Ascending aorta (tissue), 2 donors: Measurements from ENCODE around the gene EFNB2. TPM values are rescaled to one million over a fixed set of nuclear protein-coding genes. Genes with fewer than 3 reads are reported as not detected.

ENCODE experiments used
- DNase-seq, 2 donors: peaks; one replicate each; pipeline ENCODE4 v3.0.0-alpha.2; 2019; ENCODE audit warnings: low spot score in 2 of 2
- H3K27ac ChIP-seq, 2 donors: fragments of 200-600 bp; sonication (generic); one replicate each; pipeline ENCODE4 v1.5.1; 2016 to 2017; ENCODE audit warnings: mild to moderate bottlenecking in 1 of 2
- H3K27me3 ChIP-seq: fragments of 200-600 bp; sonication (generic); one replicate; pipeline ENCODE4 v1.5.1; 2017
- H3K36me3 ChIP-seq, 2 donors: fragments of 200-600 bp; sonication (generic); one replicate each; pipeline ENCODE4 v1.5.1; 2016
- H3K4me1 ChIP-seq, 2 donors: fragments of 200-600 bp; sonication (generic); one replicate each; pipeline ENCODE4 v1.5.1; 2016 to 2017; ENCODE audit warnings: mild to moderate bottlenecking in 1 of 2
- H3K4me3 ChIP-seq, 2 donors: fragments of 200-600 bp; sonication (generic); one replicate each; pipeline ENCODE4 v1.5.1; 2016 to 2017; ENCODE audit warnings: mild to moderate bottlenecking in 1 of 2
- H3K9me3 ChIP-seq, 2 donors: fragments of 200-600 bp; sonication (generic); one replicate each; pipeline ENCODE4 v1.5.1; 2016
- intact Hi-C: fragments of 100-400 bp; cut with DNase I; formaldehyde crosslinking; loops from one replicate; pipeline ENCODE4 v1.15.1; 2023
- total RNA-seq: library from RNA; depleted of rRNA; stranded (reverse); fragments of >200 nt; gene quantifications from one replicate; pipeline ENCODE4 v1.1.0, GENCODE V29; 2016
- TF ChIP-seq, protein P1 (sequence below), 3 experiments: fragments of 200-600 bp in 2 of 3; fragments of 450-650 bp in 1 of 3; sonication (generic) in 2 of 3; IDR thresholded peaks; one replicate each; pipeline ENCODE4 v1.5.1; 2016 to 2019; ENCODE audit warnings: antibody characterized with exemption in 3 of 3, mild to moderate bottlenecking in 1 of 3, moderate library complexity in 1 of 3

The EFNB2 gene
- total RNA-seq, 1 donor from 2014 or later: 38.0 TPM

DNA sequence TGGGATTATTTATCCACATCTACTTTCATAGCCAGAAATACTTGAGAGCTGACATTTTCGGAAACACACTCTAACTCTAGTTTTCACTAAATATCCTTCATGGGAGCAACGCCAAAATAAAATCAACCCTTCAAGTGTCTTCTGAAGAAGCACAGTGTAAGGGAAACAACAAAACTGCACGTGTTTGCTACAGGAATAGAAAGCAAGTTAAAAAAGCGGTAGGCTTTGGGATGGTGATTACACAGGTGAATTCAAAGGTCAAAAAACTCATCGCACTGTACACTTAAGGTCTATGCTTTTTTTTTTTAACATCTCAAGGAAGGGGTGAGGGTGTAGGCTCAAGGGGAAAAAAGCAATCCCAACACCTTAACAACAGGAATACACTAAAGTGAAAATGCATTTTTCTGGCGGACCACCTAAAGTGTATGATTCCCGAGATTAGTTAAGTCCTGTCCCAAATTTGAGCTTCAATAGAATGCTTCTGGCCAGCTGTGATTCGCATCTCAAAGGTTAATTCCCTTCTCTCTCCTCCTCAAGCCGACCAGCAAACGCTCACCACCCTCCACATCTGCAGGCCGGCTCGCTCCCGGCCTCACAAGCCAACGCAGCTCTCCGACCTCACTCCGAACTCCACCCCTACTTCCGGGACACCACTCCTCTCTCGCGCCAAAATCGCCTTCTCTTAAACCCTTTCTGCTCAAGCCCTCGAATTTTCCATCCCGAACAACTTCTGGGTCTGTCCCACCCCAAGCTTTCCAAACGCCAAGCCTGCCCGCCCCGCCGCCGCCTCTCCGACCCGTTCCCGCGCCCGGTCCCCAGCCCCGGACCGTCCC, 31.4 kb upstream of the EFNB2 start:
- intact Hi-C loops: loop anchor here (1.0 to 10.0 kb wide), 3 partner anchors 32 to 558 kb away; partner anchors contain the start of gene EFNB2
- H3K9me3 ChIP-seq: no peaks in the 10 kb centered on the region
- H3K27me3 ChIP-seq: no peaks in the 10 kb centered on the region
- H3K36me3 ChIP-seq: no peaks in the 10 kb centered on the region
- peaks cover 0 to 35% of the 10 kb centered on the region in 2 donors for H3K4me1 ChIP-seq
- peak; percentile 19 to 80 for DNase-seq
- peak overlapping the region; percentile 83 to 93 for H3K4me3 ChIP-seq
- TF ChIP-seq, protein P1, sequence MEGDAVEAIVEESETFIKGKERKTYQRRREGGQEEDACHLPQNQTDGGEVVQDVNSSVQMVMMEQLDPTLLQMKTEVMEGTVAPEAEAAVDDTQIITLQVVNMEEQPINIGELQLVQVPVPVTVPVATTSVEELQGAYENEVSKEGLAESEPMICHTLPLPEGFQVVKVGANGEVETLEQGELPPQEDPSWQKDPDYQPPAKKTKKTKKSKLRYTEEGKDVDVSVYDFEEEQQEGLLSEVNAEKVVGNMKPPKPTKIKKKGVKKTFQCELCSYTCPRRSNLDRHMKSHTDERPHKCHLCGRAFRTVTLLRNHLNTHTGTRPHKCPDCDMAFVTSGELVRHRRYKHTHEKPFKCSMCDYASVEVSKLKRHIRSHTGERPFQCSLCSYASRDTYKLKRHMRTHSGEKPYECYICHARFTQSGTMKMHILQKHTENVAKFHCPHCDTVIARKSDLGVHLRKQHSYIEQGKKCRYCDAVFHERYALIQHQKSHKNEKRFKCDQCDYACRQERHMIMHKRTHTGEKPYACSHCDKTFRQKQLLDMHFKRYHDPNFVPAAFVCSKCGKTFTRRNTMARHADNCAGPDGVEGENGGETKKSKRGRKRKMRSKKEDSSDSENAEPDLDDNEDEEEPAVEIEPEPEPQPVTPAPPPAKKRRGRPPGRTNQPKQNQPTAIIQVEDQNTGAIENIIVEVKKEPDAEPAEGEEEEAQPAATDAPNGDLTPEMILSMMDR (IDR thresholded peaks at IDR 0.05): no peak
- peak overlapping the region; percentile 92 to 96 for H3K27ac ChIP-seq

DNA sequence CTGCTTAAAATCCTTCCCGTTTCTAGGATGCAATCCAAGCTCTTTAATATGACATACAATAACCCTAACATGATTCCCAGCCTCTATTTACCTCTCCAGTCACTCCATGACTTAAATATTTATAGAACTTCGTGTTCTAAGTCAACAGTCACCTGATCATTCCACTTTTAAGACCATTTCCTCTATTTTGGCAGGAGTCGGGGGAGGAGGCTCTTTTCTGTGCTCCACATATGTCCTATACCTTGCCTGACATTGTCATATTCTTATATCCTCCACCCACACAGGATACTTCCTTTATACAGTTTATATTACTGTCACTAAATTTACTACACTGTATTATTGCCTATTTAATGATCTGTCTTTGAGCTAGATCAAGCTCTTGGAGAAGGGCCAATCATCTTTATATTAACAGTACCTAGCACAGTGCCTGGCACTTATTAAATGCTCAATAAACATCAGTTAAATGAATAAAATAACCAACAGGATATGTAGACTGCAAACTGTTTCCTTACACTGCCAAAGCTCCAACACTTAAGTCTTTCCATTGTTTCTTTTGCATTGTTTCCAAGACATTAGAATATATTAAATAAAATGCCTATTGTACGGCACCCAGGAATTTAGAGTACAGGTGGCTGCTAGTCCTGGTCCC, 29.8 kb upstream of the EFNB2 start:
- Histone ChIP-seq H3K27ac (no peak overlapping the region), H3K36me3 (no peaks in the 10 kb centered on the region), H3K4me3 (peak overlapping the region; percentile 83 to 93), H3K9me3 (no peaks in the 10 kb centered on the region), H3K4me1 (peaks cover 0 to 45% of the 10 kb centered on the region in 2 donors), H3K27me3 (no peaks in the 10 kb centered on the region)
- intact Hi-C loops: loop anchor here (10.0 kb wide), 2 partner anchors 460 to 560 kb away; no protein-coding TSS in a partner anchor
- DNase-seq: no peak
- TF ChIP-seq, protein P1 (IDR thresholded peaks at IDR 0.05): no peak

DNA sequence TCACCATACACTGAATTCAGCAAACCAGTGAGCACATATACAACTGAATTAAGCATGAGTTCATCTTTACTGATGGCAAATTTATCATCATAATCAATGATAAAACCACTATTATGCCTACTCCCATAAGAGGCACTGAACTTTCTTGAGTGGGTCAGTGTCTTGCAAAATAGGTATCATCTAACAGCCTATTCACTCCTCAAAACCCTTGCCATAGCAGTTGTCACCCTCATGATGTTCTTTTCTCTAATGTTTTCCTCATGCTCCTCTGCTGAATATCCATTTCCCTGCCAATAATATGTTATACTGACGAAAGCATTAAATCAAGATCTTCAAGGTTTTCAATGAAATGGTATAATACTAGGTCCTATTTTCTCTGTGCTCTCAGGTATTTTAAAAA, 26.8 kb upstream of the EFNB2 start:
- Histone ChIP-seq H3K4me3 (no peak overlapping the region), H3K4me1 (peaks cover 0 to 51% of the 10 kb centered on the region in 2 donors), H3K27me3 (no peaks in the 10 kb centered on the region), H3K9me3 (no peaks in the 10 kb centered on the region), H3K27ac (no peak overlapping the region), H3K36me3 (peaks cover 18 to 19% of the 10 kb centered on the region in 2 donors)
- intact Hi-C loops: loop anchor here (10.0 kb wide), 2 partner anchors 462 to 562 kb away; no protein-coding TSS in a partner anchor
- TF ChIP-seq, protein P1 (IDR thresholded peaks at IDR 0.05): no peak
- DNase-seq: no peak

DNA sequence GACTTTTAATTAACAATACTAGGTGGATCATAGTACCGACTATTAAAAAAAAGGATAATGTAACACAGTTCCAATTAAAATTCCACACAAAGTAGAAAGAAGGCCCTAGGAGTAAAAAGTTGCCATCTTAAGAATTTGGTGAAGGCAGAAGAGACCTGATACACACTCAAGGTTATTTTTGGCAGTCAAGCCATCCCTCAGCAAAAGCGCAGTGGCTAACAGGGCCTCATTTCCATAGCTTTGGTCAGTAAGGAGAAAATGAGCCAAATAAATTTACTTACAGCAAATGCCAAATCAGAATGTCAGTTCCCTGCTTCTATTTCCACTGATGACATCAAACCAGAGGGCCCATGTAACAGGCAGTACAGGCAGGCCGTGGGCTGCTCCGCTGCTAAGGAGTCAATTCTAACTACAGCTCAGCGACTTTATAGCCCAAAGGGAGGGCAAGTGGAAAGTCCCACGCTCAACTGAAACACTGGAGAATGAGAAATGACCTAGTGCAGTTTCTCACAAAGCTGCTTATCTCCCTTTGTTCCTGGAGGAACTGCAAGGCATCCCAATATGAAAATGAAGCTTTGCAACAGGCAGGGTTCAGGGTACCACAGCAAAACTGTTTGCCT, 26.2 kb upstream of the EFNB2 start:
- peak overlapping the region in 1 of 2 donors; percentile 6 for H3K4me3 ChIP-seq
- intact Hi-C loops: loop anchor here (10.0 kb wide), 2 partner anchors 463 to 563 kb away; no protein-coding TSS in a partner anchor

DNA sequence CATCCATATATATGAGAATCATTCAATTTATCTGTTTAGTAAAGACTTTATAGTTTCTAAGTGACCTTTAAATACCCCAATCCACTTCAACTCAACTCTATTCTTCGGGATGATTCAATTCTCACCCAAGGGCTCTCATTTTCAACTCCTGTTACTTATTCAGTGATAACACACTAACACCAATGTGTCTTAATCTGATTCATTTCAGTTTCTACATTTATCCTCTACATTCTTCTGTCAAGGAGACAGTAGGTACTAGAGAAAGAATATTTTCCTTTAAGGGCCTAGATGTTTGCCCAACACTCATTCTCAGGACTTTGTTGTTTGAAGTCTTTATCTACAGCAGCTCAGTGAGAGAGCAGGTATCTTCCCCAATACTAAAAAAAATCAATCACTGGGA, 25.4 kb upstream of the EFNB2 start:
- Histone ChIP-seq H3K9me3 (no peaks in the 10 kb centered on the region), H3K36me3 (peaks cover 31 to 32% of the 10 kb centered on the region in 2 donors), H3K4me1 (peaks cover 0 to 51% of the 10 kb centered on the region in 2 donors), H3K27me3 (no peaks in the 10 kb centered on the region), H3K27ac (peak overlapping the region in 1 of 2 donors; percentile 42), H3K4me3 (no peak overlapping the region)
- DNase-seq: no peak
- intact Hi-C loops: loop anchor here (10.0 kb wide), 2 partner anchors 464 to 564 kb away; no protein-coding TSS in a partner anchor
- TF ChIP-seq, protein P1 (IDR thresholded peaks at IDR 0.05): no peak

More for the DNA sequence above, 26.2 kb upstream of the EFNB2 start:
- H3K27me3 ChIP-seq: no peaks in the 10 kb centered on the region
- peak overlapping the region; percentile 31 to 40 for H3K27ac ChIP-seq
- peaks cover 0 to 52% of the 10 kb centered on the region in 2 donors for H3K4me1 ChIP-seq
- H3K36me3 ChIP-seq: peaks cover 22 to 25% of the 10 kb centered on the region in 2 donors
- no peak for DNase-seq
- no peaks in the 10 kb centered on the region for H3K9me3 ChIP-seq
- TF ChIP-seq, protein P1 (IDR thresholded peaks at IDR 0.05): no peak
